Hematopoietic multipotent progenitor cell treated with erythropoietin and hydrocortisone succinate and interleukin-3 and kit ligand, for 4 days (in vitro differentiated cells): ENCODE data around the gene GRM3.

Experiments
- DNase-seq: peaks from one replicate; pipeline ENCODE4 v3.0.0-alpha.2; 2015

The GRM3 gene

GRCh38 chr7:86706406-86706805 lies 62.7 kb downstream of the GRM3 start:
- no peak for DNase-seq

GRCh38 chr7:86708031-86708680 lies 64.4 kb downstream of the GRM3 start:
- no peak for DNase-seq

- DNase-seq, result no peak
Measured at GRCh38 chr7:86720306-86720705, 76.6 kb downstream of the GRM3 start.

- DNase-seq, result peak; percentile 20
Measured at GRCh38 chr7:86733783-86734182, 90.1 kb downstream of the GRM3 start.

GRCh38 chr7:86745013-86745745 lies 101.5 kb downstream of the GRM3 start:
- no peak for DNase-seq

- DNase-seq, result peak; percentile 3
Measured at GRCh38 chr7:86747698-86748097, 104.0 kb downstream of the GRM3 start.

GRCh38 chr7:86748201-86748600 lies 104.5 kb downstream of the GRM3 start:
- no peak for DNase-seq

GRCh38 chr7:86748843-86749719 lies 105.4 kb downstream of the GRM3 start:
- DNase-seq, result no peak

GRCh38 chr7:86749741-86750665 lies 106.3 kb downstream of the GRM3 start:
- no peak for DNase-seq

- peak; percentile 24 for DNase-seq
Measured at GRCh38 chr7:86760236-86760635, 116.5 kb downstream of the GRM3 start.

GRCh38 chr7:86762129-86762528 lies 118.4 kb downstream of the GRM3 start:
- DNase-seq, result no peak

GRCh38 chr7:86765931-86766330 lies 122.2 kb downstream of the GRM3 start:
- DNase-seq, result no peak

- no peak for DNase-seq
Measured at GRCh38 chr7:86768394-86768793, 124.7 kb downstream of the GRM3 start.

GRCh38 chr7:86768967-86769760 lies 125.5 kb downstream of the GRM3 start:
- DNase-seq, result peak; percentile 3

GRCh38 chr7:86773309-86773708 lies 129.6 kb downstream of the GRM3 start:
- no peak for DNase-seq

GRCh38 chr7:86775203-86775602 lies 131.5 kb downstream of the GRM3 start:
- DNase-seq, result no peak

GRCh38 chr7:86776136-86776535 lies 132.4 kb downstream of the GRM3 start:
- DNase-seq, result no peak

GRCh38 chr7:86778271-86778670 lies 134.6 kb downstream of the GRM3 start:
- no peak for DNase-seq

GRCh38 chr7:86784765-86785164 lies 141.1 kb downstream of the GRM3 start:
- no peak for DNase-seq

- DNase-seq, result peak; percentile 3
Measured at GRCh38 chr7:86785641-86786040, 141.9 kb downstream of the GRM3 start.

GRCh38 chr7:86786376-86786775 lies 142.7 kb downstream of the GRM3 start:
- no peak for DNase-seq

GRCh38 chr7:86788948-86789347 lies 145.2 kb downstream of the GRM3 start:
- DNase-seq, result no peak
